ENCODE measurements around the gene PANK1. TPM values are rescaled to one million over a fixed set of nuclear protein-coding genes. Genes with fewer than 3 reads are reported as not detected.
"Not testable (repeated sequence)": the region's sequence is repeated elsewhere in the genome, so short reads cannot be mapped to it uniquely, and the experiment has no call there.

The PANK1 gene
- total RNA-seq, 1 experiment from 2014 or later: 19.2 TPM

DNA sequence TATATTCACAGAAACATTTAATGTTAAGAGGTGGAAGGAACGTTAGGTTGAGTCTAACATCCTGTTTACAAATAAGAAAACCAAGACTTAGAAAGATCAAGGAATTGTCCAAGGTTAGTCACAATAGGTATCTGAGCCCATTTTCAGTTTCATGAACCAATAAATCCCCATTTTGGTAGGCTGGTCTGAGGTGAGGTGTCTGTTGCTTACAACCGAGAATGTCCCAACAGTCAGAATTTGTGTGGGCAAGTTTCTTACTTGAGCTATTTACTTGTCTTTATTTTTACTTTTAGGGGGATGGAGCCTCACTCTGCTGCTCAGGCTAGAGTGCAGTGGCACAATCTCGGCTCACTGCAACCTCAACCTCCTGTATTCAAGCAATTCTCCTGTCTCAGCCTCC lies 23.6 kb downstream of the PANK1 start:
- ChIA-PET POLR2A (ENCODE audit: low non-redundant PET) (no interaction called here), CTCF (no interaction called here)
- intact Hi-C loops (cut with micrococcal nuclease; ENCODE audit: unreplicated experiment): no loop called here
- Histone ChIP-seq H3K4me1 (ENCODE audit: insufficient read depth, low read length, poor library complexity, severe bottlenecking) (peaks cover 6% of the 10 kb centered on the region), H3K27me3 (replicated peaks; ENCODE audit: insufficient read depth, low read depth, low read length, poor library complexity) (no peaks in the 10 kb centered on the region), H3K9me3 (ENCODE audit: low read depth, low read length, poor library complexity, severe bottlenecking) (peaks cover 14% of the 10 kb centered on the region), H3K4me3 (ENCODE audit: low read depth, low read length, poor library complexity, severe bottlenecking) (no peak overlapping the region), H3K36me3 (ENCODE audit: insufficient read depth, low read length, poor library complexity, severe bottlenecking) (no peaks in the 10 kb centered on the region), H3K27ac (ENCODE audit: low read depth, low read length, poor library complexity, severe bottlenecking) (no peak overlapping the region)
- no peak for DNase-seq (ENCODE audit: low spot score)
- BruUV-seq (replicated peaks): no TSS peak
- TF ChIP-seq EZH2 (IDR thresholded peaks at IDR 0.05; ENCODE audit: borderline replicate concordance, low read depth, low read length, poor library complexity, severe bottlenecking): no peak
- TF ChIP-seq, protein P1, sequence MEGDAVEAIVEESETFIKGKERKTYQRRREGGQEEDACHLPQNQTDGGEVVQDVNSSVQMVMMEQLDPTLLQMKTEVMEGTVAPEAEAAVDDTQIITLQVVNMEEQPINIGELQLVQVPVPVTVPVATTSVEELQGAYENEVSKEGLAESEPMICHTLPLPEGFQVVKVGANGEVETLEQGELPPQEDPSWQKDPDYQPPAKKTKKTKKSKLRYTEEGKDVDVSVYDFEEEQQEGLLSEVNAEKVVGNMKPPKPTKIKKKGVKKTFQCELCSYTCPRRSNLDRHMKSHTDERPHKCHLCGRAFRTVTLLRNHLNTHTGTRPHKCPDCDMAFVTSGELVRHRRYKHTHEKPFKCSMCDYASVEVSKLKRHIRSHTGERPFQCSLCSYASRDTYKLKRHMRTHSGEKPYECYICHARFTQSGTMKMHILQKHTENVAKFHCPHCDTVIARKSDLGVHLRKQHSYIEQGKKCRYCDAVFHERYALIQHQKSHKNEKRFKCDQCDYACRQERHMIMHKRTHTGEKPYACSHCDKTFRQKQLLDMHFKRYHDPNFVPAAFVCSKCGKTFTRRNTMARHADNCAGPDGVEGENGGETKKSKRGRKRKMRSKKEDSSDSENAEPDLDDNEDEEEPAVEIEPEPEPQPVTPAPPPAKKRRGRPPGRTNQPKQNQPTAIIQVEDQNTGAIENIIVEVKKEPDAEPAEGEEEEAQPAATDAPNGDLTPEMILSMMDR (conservative IDR thresholded peaks at IDR 0.05; ENCODE audit: low read depth, low read length): no peak

DNA sequence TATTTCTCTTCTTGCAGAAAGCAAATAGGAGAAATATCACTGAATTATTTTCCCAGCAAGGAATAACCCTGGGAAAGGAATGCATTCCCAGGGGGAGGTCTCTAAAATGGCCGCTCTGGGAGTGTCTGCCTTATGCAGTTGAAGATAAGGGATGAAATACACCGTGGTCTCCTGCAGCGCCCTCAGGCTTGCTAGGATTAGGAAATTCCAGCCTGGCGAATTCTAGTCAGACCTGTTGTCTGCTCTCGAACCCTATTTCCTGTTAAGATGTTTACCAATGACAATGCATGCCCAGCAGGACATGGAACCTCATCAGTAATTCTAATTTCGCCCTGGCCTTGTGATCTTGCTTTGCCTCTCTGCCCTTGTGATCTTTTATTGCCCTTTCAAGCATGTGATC lies 24.7 kb downstream of the PANK1 start:
- CTCF ChIA-PET; BruUV-seq (replicated peaks); H3K4me1 ChIP-seq (ENCODE audit: insufficient read depth, low read length, poor library complexity, severe bottlenecking); DNase-seq (ENCODE audit: low spot score); H3K27ac ChIP-seq (ENCODE audit: low read depth, low read length, poor library complexity, severe bottlenecking); H3K4me3 ChIP-seq (ENCODE audit: low read depth, low read length, poor library complexity, severe bottlenecking); H3K27me3 ChIP-seq (replicated peaks; ENCODE audit: insufficient read depth, low read depth, low read length, poor library complexity); POLR2A ChIA-PET (ENCODE audit: low non-redundant PET); intact Hi-C loops (cut with micrococcal nuclease; ENCODE audit: unreplicated experiment); H3K36me3 ChIP-seq (ENCODE audit: insufficient read depth, low read length, poor library complexity, severe bottlenecking): not testable (repeated sequence)
- peaks cover 14% of the 10 kb centered on the region for H3K9me3 ChIP-seq (ENCODE audit: low read depth, low read length, poor library complexity, severe bottlenecking)

DNA sequence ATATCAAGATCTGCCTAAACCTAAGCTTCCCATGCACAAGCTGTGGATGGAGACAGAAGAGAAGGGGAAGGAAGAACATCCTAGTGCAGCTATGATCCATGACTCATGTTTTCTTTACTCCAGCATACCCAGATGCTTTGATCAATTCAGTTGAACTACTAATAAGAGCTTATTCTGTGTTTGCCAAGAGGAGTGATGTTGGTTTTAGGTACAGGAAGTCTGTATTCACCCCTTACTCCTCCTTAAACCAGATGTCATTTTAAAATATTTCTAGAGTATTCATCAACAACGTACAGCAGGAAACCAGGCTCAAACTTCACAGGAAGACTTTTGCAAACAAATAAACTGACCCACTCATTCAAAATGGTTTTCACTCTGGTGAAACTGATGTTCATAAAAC lies 29.2 kb downstream of the PANK1 start:
- ChIA-PET POLR2A (ENCODE audit: low non-redundant PET) (no interaction called here), CTCF (no interaction called here)
- no peak overlapping the region for H3K4me3 ChIP-seq (ENCODE audit: low read depth, low read length, poor library complexity, severe bottlenecking)
- no peaks in the 10 kb centered on the region for H3K27me3 ChIP-seq (replicated peaks; ENCODE audit: insufficient read depth, low read depth, low read length, poor library complexity)
- no peaks in the 10 kb centered on the region for H3K4me1 ChIP-seq (ENCODE audit: insufficient read depth, low read length, poor library complexity, severe bottlenecking)
- H3K27ac ChIP-seq (ENCODE audit: low read depth, low read length, poor library complexity, severe bottlenecking): no peak overlapping the region
- TF ChIP-seq EZH2 (IDR thresholded peaks at IDR 0.05; ENCODE audit: borderline replicate concordance, low read depth, low read length, poor library complexity, severe bottlenecking): no peak
- TF ChIP-seq, protein P1 (conservative IDR thresholded peaks at IDR 0.05; ENCODE audit: low read depth, low read length): no peak
- H3K9me3 ChIP-seq (ENCODE audit: low read depth, low read length, poor library complexity, severe bottlenecking): peaks cover 11% of the 10 kb centered on the region
- peaks cover 8% of the 10 kb centered on the region for H3K36me3 ChIP-seq (ENCODE audit: insufficient read depth, low read length, poor library complexity, severe bottlenecking)
- no peak for DNase-seq (ENCODE audit: low spot score)
- no TSS peak for BruUV-seq (replicated peaks)
- intact Hi-C loops (cut with micrococcal nuclease; ENCODE audit: unreplicated experiment): no loop called here

DNA sequence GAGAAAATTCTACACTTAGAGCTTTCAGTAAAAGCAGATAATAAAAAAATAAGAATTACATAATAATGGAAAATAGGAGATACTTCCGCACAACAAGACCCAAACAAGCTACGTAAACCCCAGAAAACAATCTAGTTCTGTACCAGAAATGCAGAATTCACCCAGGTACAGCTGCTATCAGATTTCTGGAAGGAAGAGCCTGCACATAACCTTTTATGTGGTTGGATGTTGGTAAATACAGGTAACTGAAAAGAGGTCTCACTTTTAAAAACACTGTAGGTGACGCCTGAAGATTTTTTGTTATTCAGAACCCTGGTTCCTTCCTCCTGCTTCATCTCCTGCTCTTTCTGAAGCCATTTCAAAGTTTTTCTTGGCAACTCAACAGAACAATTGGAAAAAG lies 29.9 kb downstream of the PANK1 start:
- Histone ChIP-seq H3K4me1 (ENCODE audit: insufficient read depth, low read length, poor library complexity, severe bottlenecking) (no peaks in the 10 kb centered on the region), H3K9me3 (ENCODE audit: low read depth, low read length, poor library complexity, severe bottlenecking) (peaks cover 11% of the 10 kb centered on the region), H3K27ac (ENCODE audit: low read depth, low read length, poor library complexity, severe bottlenecking) (no peak overlapping the region), H3K36me3 (ENCODE audit: insufficient read depth, low read length, poor library complexity, severe bottlenecking) (peaks cover 15% of the 10 kb centered on the region), H3K27me3 (replicated peaks; ENCODE audit: insufficient read depth, low read depth, low read length, poor library complexity) (no peaks in the 10 kb centered on the region), H3K4me3 (ENCODE audit: low read depth, low read length, poor library complexity, severe bottlenecking) (no peak overlapping the region)
- no TSS peak for BruUV-seq (replicated peaks)
- intact Hi-C loops (cut with micrococcal nuclease; ENCODE audit: unreplicated experiment): no loop called here
- ChIA-PET CTCF (no interaction called here), POLR2A (ENCODE audit: low non-redundant PET) (no interaction called here)
- TF ChIP-seq, protein P1 (conservative IDR thresholded peaks at IDR 0.05; ENCODE audit: low read depth, low read length): no peak
- no peak for TF ChIP-seq EZH2 (IDR thresholded peaks at IDR 0.05; ENCODE audit: borderline replicate concordance, low read depth, low read length, poor library complexity, severe bottlenecking)
- no peak for DNase-seq (ENCODE audit: low spot score)

Data from A673 (cell line).